NCI-H2196 treated with DMSO at 0.1 percent for 48 hours (cell line): Measurements from ENCODE around the gene TRMT61B.
A peak's percentile ranks its signal among the peaks of the same experiment; 100 is the strongest.

Source experiments
- DNase-seq: peaks from one replicate; lab custom pipeline; 2025; ENCODE audit not compliant: unreplicated experiment; lab: John Stamatoyannopoulos, UW

TRMT61B gene

DNA sequence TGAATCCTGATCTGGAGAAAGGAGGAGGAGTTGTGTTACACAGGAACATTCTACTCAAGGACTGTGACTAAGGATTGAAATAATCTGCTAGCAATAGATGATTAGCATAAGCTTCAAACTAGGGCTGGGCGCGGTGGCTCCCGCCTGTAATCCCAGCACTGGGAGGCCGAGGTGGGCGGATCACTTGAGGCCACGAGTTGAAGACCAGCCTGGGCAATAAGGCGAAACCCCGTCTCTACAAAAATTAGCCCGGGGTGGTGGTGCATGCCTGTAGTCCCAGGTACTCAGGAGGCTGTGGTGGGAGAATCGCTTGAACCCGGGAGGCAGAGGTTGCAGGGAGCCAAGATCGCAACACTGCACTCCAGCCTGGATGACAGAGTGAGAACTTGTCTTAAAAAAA lies 1.5 kb downstream of the TRMT61B start:
- DNase-seq = no peak

DNA sequence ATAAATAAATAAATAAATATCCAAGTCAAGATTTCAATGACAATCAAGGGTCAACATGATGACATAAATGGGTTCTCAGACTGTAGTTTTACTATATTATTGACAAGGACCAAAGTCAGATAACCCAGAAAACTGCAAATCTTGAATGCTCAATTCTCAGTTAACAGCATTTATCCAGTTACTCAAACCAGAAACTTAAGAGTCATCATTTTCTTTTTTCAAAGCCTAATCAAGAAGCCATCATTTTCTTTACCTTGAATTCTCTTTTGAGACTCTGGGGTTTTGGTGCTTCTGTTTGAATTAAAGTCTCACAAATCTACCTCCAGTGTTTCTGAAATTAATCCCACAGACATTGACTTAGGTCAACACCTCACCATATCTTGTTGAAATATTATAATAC lies 14.1 kb downstream of the TRMT61B start:
- no peak for DNase-seq

GRCh38 chr2:28855193-28855592 lies 14.9 kb downstream of the TRMT61B start:
- no peak for DNase-seq

DNA sequence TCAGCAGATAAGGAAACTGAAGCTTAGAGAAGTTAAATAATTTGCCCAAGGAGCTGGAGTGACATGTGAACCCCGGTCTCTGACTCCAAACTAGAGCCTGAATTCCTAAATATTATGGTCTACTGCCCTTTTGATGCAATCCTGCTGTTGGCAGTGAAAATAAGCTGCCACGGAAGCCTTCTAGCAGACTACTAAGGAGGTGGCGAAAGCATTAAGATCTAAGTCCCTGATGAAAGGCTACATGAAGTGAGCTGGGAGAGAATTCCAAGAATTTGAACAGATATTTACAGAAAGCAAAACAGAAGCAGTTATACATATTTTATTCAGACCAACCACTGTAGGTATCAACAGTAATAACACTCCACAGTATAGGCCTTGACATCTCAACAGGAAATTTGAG lies 28.1 kb downstream of the TRMT61B start:
- DNase-seq = no peak

GRCh38 chr2:28838971-28839370 lies 31.1 kb downstream of the TRMT61B start:
- no peak for DNase-seq

DNA sequence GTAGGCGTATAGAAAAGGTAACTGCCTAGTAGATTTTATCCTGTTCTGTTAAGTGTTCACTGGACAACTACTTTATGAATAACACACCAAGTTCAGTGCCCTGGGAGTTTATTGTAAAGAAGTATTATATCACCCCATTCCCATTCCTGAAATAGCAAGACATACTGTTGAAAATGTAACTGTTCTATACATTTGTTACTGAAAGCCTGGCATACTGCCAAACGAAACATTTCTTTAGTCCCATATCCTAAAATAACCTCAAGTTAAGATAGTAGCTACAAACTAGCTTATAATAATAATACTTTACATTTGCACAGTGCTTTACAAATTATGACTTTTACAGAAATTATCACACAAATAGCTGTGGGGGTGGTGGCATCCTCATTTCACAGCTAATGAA lies 34.3 kb downstream of the TRMT61B start:
- no peak for DNase-seq

DNA sequence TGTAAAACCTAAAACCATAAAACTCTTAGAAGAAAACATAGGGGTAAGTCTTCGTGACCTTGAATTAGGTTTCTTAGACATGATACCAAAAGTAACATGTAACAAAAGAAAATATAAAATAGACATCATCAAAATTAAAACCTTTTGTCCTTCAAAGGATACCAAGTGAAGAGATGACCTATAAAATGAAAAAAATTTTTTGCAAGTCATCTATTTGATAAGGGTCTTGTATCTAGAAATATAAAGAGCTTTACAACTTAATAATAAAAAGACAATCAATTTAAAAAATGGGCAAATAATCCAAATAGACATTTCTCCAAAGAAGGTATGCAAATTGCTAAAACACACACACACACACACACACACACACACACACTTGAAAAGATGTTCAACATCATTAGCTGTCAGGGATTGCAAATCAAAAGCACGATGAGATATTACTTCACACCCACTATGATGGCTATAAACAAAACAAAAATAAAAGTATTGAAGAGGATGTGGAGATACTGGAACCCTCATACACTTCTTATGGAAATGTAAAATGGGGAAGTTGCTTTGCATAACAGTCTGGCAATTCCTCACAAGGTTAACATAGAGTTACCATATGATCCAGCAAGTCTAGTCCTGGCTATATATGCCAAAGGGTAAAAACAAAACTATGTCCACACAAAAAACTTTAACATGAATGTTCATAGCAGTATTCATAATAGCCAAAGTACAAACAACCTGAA lies 36.2 kb downstream of the TRMT61B start:
- DNase-seq = no peak

- DNase-seq = no peak
Observed at GRCh38 chr2:28828382-28828781, 41.7 kb downstream of the TRMT61B start.

DNA sequence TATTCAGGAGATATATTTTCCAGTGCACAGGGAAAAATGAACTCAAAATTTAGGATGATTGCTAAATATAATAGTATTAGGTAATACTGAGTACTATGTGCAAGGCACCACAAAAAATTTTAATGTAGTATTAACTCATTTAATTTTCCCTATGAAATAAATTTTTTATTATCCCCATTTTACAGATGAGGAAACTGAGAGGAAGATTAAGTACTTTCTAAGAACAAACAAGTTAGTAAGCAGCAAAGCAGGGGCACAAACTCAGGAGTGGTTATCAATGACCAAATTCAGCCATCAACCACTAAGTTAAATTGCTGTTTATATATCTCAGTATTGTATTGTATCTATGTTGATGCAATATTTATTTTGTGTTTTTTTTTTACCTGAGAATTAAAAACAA lies 45.2 kb downstream of the TRMT61B start:
- DNase-seq = no peak

DNA sequence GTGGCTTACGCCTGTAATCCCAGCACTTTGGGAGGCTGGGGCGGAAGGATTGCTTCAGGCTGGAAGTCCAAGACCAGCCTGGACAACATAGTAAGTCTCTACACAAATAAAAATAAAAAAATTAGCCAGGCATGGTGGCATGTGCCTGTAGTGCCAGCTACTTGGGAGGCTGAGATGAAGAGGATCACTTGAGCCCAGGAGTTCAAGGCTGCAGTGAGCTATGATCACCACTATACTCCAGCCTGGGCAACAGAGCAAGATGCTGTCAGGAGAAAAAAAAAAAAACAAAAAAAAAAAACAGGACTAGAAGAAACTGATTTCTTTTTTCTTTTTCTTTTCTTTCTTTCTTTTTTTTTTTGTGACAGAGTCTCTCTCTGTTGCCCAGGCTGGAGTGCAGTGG lies 45.9 kb downstream of the TRMT61B start:
- no peak for DNase-seq

DNA sequence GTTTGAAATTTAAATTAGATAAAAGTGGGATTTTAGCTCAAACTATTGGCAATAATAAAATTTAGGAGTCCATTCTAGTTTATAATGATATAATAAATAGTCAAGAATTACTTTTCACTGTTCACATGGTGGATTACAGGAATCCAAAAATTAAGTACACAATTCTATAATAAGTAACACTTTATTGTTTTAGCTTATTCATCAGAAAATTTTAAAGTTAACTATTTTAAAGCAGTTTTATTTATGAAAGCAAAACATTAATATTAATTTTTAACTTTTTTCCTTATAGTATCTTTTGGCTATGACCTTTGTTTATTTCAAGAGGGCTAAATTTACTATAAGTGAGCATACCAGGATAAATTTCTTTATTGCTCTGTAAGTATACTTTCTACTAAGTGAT lies 48.1 kb downstream of the TRMT61B start:
- DNase-seq = no peak

DNA sequence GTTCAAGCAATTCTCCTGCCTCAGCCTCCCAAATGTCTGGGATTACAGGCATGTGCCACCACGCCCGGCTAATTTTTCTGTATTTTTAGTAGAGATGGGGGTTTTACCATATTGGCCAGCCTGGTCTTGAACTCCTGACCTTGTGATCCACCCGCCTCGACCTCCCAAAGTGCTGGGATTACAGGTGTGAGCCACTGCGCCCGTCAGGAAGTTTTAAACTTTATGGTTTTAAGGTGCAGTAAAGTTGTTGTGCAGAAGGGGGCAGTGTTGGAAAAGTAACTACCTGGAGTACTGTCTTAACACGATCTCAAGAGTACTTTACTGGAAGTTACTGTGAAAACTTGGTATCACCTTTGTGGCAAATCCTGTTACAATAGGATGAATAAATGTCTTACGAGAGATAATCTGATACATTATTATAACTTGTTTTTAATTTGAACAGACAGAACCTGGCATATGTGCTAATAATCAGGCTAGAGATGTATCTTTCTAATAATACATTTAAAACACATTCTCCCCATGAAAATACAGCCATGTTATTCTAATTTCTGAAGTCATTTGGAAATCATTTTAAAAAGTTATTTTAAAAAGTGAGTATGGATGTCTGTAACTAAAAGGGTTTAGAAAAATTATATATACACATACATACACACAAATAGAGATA lies 48.7 kb downstream of the TRMT61B start:
- peak; percentile 2 for DNase-seq

DNA sequence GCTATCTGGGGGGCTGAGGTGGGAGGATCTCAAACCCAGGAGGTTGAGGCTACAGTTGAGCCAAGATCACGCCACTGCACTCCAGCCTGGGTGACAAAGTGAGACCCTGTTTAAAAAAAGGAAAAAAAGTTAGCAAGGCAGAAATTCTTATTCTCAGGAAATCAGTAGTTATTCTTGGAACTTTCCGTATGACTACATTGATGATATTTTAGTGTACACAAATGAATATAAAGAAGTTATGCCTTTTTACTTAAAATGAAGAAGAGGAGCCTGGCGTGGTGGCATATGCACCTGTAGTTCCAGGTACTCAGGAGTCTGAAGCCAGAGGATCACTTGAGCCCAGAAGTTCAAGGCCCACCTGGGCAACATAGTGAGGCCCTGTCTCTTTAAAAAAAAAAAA lies 52.1 kb downstream of the TRMT61B start:
- DNase-seq = no peak

GRCh38 chr2:28810384-28811285 lies 59.5 kb downstream of the TRMT61B start, which contains the start of gene SPDYA:
Gene SPDYA (plus strand): TSS chr2:28810834. CDS start chr2:28816015, 5,181 bp downstream.
- no peak for DNase-seq

GRCh38 chr2:28809927-28810326 lies 60.2 kb downstream of the TRMT61B start:
- DNase-seq = no peak

GRCh38 chr2:28802975-28803429 lies 67.1 kb downstream of the TRMT61B start:
- no peak for DNase-seq

- no peak for DNase-seq
Observed at GRCh38 chr2:28801726-28802125, 68.4 kb downstream of the TRMT61B start.
